H1 (cell line): ENCODE measurements around the gene PDGFD. TPM values are rescaled to one million over a fixed set of nuclear protein-coding genes. Genes with fewer than 3 reads are reported as not detected.

Source experiments
- CTCF ChIA-PET: fragments of 300-600 bp; sonication (Branson Sonifier 250); formaldehyde crosslinking; loops from one replicate; lab custom pipeline; 2021; ENCODE audit not compliant: partially characterized antibody; lab: Charles Lee
- POLR2A ChIA-PET: fragments of 300-600 bp; sonication (Branson Sonifier 250); formaldehyde crosslinking; loops from one replicate; lab custom pipeline; 2021; ENCODE audit warnings: inconsistent platforms; ENCODE audit not compliant: partially characterized antibody; lab: Charles Lee
- DNase-seq, 2 experiments: peaks; one replicate each; pipeline versions ENCODE4 v3.0.0 to v3.0.0-alpha.2; 2010 to 2022; ENCODE audit warnings: low spot score in 2 of 2, low read depth in 1 of 2, mixed read lengths in 1 of 2
- FAIRE-seq: peaks from 2 replicates; lab custom pipeline; 2011; peaks lifted over from hg19 to GRCh38; lab: Jason Lieb, UNC
- H2AFZ ChIP-seq: 2 replicates; pipeline ENCODE4 v1.8.1; 2012; ENCODE audit warnings: low read length, inconsistent platforms
- H2AK5ac ChIP-seq: 2 replicates; pipeline ENCODE4 v1.6.1; 2013; ENCODE audit warnings: low read depth, low read length
- H2BK120ac ChIP-seq: replicated peaks from 2 replicates; pipeline ENCODE3; 2013; ENCODE audit warnings: low read depth, low read length, inconsistent platforms
- H2BK12ac ChIP-seq: 2 replicates; pipeline ENCODE4 v1.6.1; 2013; ENCODE audit warnings: low read depth, low read length
- H2BK15ac ChIP-seq: 2 replicates; pipeline ENCODE4 v1.6.1; 2013; ENCODE audit warnings: low read length
- H2BK20ac ChIP-seq: 2 replicates; pipeline ENCODE4 v1.6.1; 2013; ENCODE audit warnings: low read length
- H2BK5ac ChIP-seq: 2 replicates; pipeline ENCODE4 v1.6.1; 2013; ENCODE audit warnings: low read depth, low read length
- H3K14ac ChIP-seq: 2 replicates; pipeline ENCODE4 v1.6.1; 2013; ENCODE audit warnings: inconsistent platforms; ENCODE audit not compliant: insufficient read length
- H3K18ac ChIP-seq: 2 replicates; pipeline ENCODE4 v1.6.1; 2013; ENCODE audit warnings: low read length; ENCODE audit errors: extremely low read depth
- H3K23ac ChIP-seq: 2 replicates; pipeline ENCODE4 v1.6.1; 2013; ENCODE audit warnings: inconsistent platforms; ENCODE audit not compliant: insufficient read length
- H3K23me2 ChIP-seq: 2 replicates; pipeline ENCODE4 v1.6.1; 2013; ENCODE audit warnings: low read depth, low read length
- H3K27ac ChIP-seq: 2 replicates; pipeline ENCODE4 v1.6.1; 2011; ENCODE audit warnings: low read depth, low read length, inconsistent platforms
- H3K27me3 ChIP-seq, 4 experiments: replicated peaks in 1 of 4; 1 replicate in 1 of 4; 2 replicates in 3 of 4; pipeline versions ENCODE4 v1.6.1 to v1.8.1; 2011 to 2013; ENCODE audit warnings: low read length in 3 of 4, mild to moderate bottlenecking in 3 of 4, inconsistent platforms in 2 of 4, mixed read lengths in 2 of 4, moderate library complexity in 1 of 4; ENCODE audit not compliant: control insufficient read depth in 3 of 4, insufficient read depth in 3 of 4; ENCODE audit errors: extremely low read depth in 1 of 4
- H3K36me3 ChIP-seq, 4 experiments: 2 replicates each; pipeline versions ENCODE4 v1.6.1 to v1.8.1; 2011 to 2013; ENCODE audit warnings: mild to moderate bottlenecking in 4 of 4, low read length in 3 of 4, moderate library complexity in 2 of 4, control low read depth in 1 of 4, inconsistent platforms in 1 of 4; ENCODE audit not compliant: insufficient read depth in 4 of 4, control insufficient read depth in 2 of 4
- H3K4ac ChIP-seq: replicated peaks from 2 replicates; pipeline ENCODE3; 2013; ENCODE audit warnings: low read length, low read depth, mixed read lengths, inconsistent platforms; ENCODE audit not compliant: insufficient read length
- H3K4me1 ChIP-seq, 4 experiments: replicated peaks in 1 of 4; 1 replicate in 1 of 4; 2 replicates in 3 of 4; pipeline versions ENCODE4 v1.6.1 to v1.8.1; 2011 to 2013; ENCODE audit warnings: low read length in 3 of 4, inconsistent platforms in 2 of 4, mixed read lengths in 1 of 4; ENCODE audit not compliant: insufficient read depth in 4 of 4, control insufficient read depth in 3 of 4
- H3K4me2 ChIP-seq, 2 experiments: 2 replicates each; pipeline versions ENCODE4 v1.6.1 to v1.8.1; 2011 to 2013; ENCODE audit warnings: low read depth in 2 of 2, low read length in 2 of 2, control low read depth in 1 of 2, inconsistent platforms in 1 of 2, mild to moderate bottlenecking in 1 of 2; ENCODE audit not compliant: insufficient read depth in 1 of 2
- H3K4me3 ChIP-seq, 4 experiments: fragments of 200-600, 300-600 bp in 1 of 4; sonication (generic), shearing (Covaris generic), sonication (Bioruptor Twin) in 1 of 4; 2 replicates each; pipeline versions ENCODE4 v1.5.1 to v1.8.1; 2011 to 2016; ENCODE audit warnings: low read length in 4 of 4, low read depth in 3 of 4, control low read depth in 2 of 4, inconsistent platforms in 2 of 4, mild to moderate bottlenecking in 2 of 4, mixed read lengths in 1 of 4, moderate library complexity in 1 of 4; ENCODE audit not compliant: insufficient read depth in 2 of 4; ENCODE audit errors: extremely low read depth in 1 of 4
- H3K56ac ChIP-seq: replicated peaks from 2 replicates; pipeline ENCODE3; 2013; ENCODE audit warnings: low read depth, mild to moderate bottlenecking, mixed read lengths, low read length, inconsistent platforms; ENCODE audit not compliant: insufficient read length
- H3K79me1 ChIP-seq: 2 replicates; pipeline ENCODE4 v1.6.1; 2013; ENCODE audit warnings: low read depth, low read length, control low read depth
- H3K79me2 ChIP-seq, 2 experiments: 2 replicates each; pipeline versions ENCODE4 v1.6.1 to v1.8.1; 2012 to 2013; ENCODE audit warnings: low read length in 2 of 2, mild to moderate bottlenecking in 2 of 2, inconsistent platforms in 1 of 2; ENCODE audit not compliant: insufficient read depth in 2 of 2, control insufficient read depth in 1 of 2
- H3K9ac ChIP-seq, 4 experiments: replicated peaks in 1 of 4; 1 replicate in 1 of 4; 2 replicates in 3 of 4; pipeline versions ENCODE4 v1.6.1 to v1.8.1; 2011 to 2013; ENCODE audit warnings: low read depth in 3 of 4, low read length in 3 of 4, control low read depth in 2 of 4, mild to moderate bottlenecking in 2 of 4, moderate library complexity in 2 of 4, inconsistent platforms in 1 of 4; ENCODE audit errors: extremely low read depth in 1 of 4
- H3K9me3 ChIP-seq, 2 experiments: 2 replicates each; pipeline versions ENCODE4 v1.6.1 to v1.8.1; 2012 to 2013; ENCODE audit warnings: mild to moderate bottlenecking in 2 of 2, moderate library complexity in 2 of 2, control low read depth in 1 of 2, inconsistent platforms in 1 of 2, low read depth in 1 of 2, low read length in 1 of 2, mixed read lengths in 1 of 2; ENCODE audit not compliant: insufficient read depth in 2 of 2
- H4K20me1 ChIP-seq, 2 experiments: replicated peaks in 1 of 2; 2 replicates each; pipeline versions ENCODE3 to v1.8.1; 2011 to 2013; ENCODE audit warnings: inconsistent platforms in 2 of 2, low read length in 2 of 2, mild to moderate bottlenecking in 1 of 2; ENCODE audit not compliant: insufficient read depth in 2 of 2, control insufficient read depth in 1 of 2
- H4K5ac ChIP-seq: 2 replicates; pipeline ENCODE4 v1.6.1; 2013; ENCODE audit warnings: low read length, low read depth, mixed read lengths, inconsistent platforms; ENCODE audit not compliant: insufficient read length
- H4K8ac ChIP-seq: 2 replicates; pipeline ENCODE4 v1.8.0; 2013; ENCODE audit warnings: mild to moderate bottlenecking, moderate library complexity, low read length, inconsistent platforms; ENCODE audit not compliant: insufficient read depth; ENCODE audit errors: extremely low read depth
- H4K91ac ChIP-seq: replicated peaks from 2 replicates; pipeline ENCODE3; 2013; ENCODE audit warnings: low read length, mixed read lengths, inconsistent platforms; ENCODE audit not compliant: insufficient read length
- BACH1 ChIP-seq: IDR thresholded peaks from 2 replicates; pipeline ENCODE4 v1.6.1; 2012; ENCODE audit warnings: low read length, improper control_type of control experiment
- BRCA1 ChIP-seq: IDR thresholded peaks from 2 replicates; pipeline ENCODE4 v1.6.1; 2012; ENCODE audit warnings: low read depth, low read length, improper control_type of control experiment
- GABPA ChIP-seq: IDR thresholded peaks from 2 replicates; pipeline ENCODE4 v1.6.1; 2011; ENCODE audit warnings: mild to moderate bottlenecking, low read length, moderate library complexity, borderline replicate concordance; ENCODE audit not compliant: insufficient read depth
- HDAC6 ChIP-seq: IDR thresholded peaks from one replicate; pipeline ENCODE4 v1.7.1; 2012; ENCODE audit warnings: low read depth, mild to moderate bottlenecking, inconsistent platforms, low read length, moderate library complexity
- KDM1A ChIP-seq: fragments of 200-600, 300-600 bp; sonication (generic); IDR thresholded peaks from 2 replicates; pipeline ENCODE4 v1.7.1; 2016; ENCODE audit warnings: mild to moderate bottlenecking, low read length, borderline replicate concordance
- POU5F1 ChIP-seq: IDR thresholded peaks from 2 replicates; pipeline ENCODE4 v1.6.1; 2011; ENCODE audit warnings: low read depth, mild to moderate bottlenecking, low read length, moderate library complexity
- RNF2 ChIP-seq: fragments of 200-900, 300-1000 bp; sonication (generic); IDR thresholded peaks from 2 replicates; pipeline ENCODE4 v1.7.1; 2016; ENCODE audit warnings: borderline replicate concordance, low read depth, mild to moderate bottlenecking, antibody characterized with exemption, low read length; ENCODE audit not compliant: poor library complexity, severe bottlenecking; ENCODE audit errors: missing control alignments
- SAP30 ChIP-seq: fragments of 300-600 bp; sonication (generic); IDR thresholded peaks from 2 replicates; pipeline ENCODE4 v1.7.1; 2012; ENCODE audit warnings: low read length, moderate library complexity, mild to moderate bottlenecking, inconsistent platforms; ENCODE audit not compliant: insufficient read depth, insufficient replicate concordance
- SIN3A ChIP-seq, 2 experiments: IDR thresholded peaks in 1 of 2; conservative IDR thresholded peaks in 1 of 2; 2 replicates each; pipeline ENCODE4 v1.6.1; 2011 to 2012; ENCODE audit warnings: low read length in 2 of 2, improper control_type of control experiment in 1 of 2, low read depth in 1 of 2, mild to moderate bottlenecking in 1 of 2
- SIRT6 ChIP-seq: IDR thresholded peaks from one replicate; pipeline ENCODE4 v1.7.1; 2012; ENCODE audit warnings: low read length, inconsistent platforms
- SP1 ChIP-seq: IDR thresholded peaks from 2 replicates; pipeline ENCODE4 v1.6.1; 2011; ENCODE audit warnings: low read depth, low read length
- SUZ12 ChIP-seq: fragments of 200-600 bp; sonication (generic); IDR thresholded peaks from 2 replicates; pipeline ENCODE4 v1.6.1; 2012; ENCODE audit warnings: mild to moderate bottlenecking, inconsistent platforms, low read length, moderate library complexity, mixed read lengths
- YY1 ChIP-seq: IDR thresholded peaks from 2 replicates; pipeline ENCODE4 v1.6.1; 2011; ENCODE audit warnings: low read depth, mild to moderate bottlenecking, low read length
- WGBS, 2 experiments: shearing (Covaris generic) in 1 of 2; methylation state at CpG; one replicate each; pipeline versions ENCODE4 v1.1.6 to v1.1.7; 2013 to 2015; ENCODE audit warnings: low lambda C conversion rate in 2 of 2, mixed read lengths in 2 of 2, inconsistent platforms in 1 of 2, low coverage in 1 of 2, missing lambda C conversion rate in 1 of 2; ENCODE audit not compliant: insufficient replicate concordance in 2 of 2, insufficient coverage in 1 of 2, insufficient read length in 1 of 2; ENCODE audit errors: extremely low coverage in 1 of 2, missing lambda C conversion rate in 1 of 2; 5-methylcytosine and 5-hydroxymethylcytosine counted together
- polyA plus RNA-seq, 7 experiments: library from polyadenylated mRNA; depleted of rRNA in 3 of 7; stranded (reverse) in 5 of 7; unstranded in 2 of 7; fragments of >200 nt in 5 of 7; fragments of 200-250 nt in 2 of 7; gene quantifications; 1 replicate in 5 of 7; 2 replicates in 1 of 7; 4 replicates in 1 of 7; pipeline versions ENCODE4 v1.2.1 to v1.2.3, GENCODE V29; 2011 to 2013; ENCODE audit warnings: missing spikeins in 2 of 7, mixed read lengths in 2 of 7
- total RNA-seq: library from RNA; stranded (reverse); fragmentation: NEBNext Ultra II Directional; extraction: Animal tissue kit (Norgen Biotek cat#: 25700); gene quantifications from 2 replicates; pipeline ENCODE4 v1.2.1, GENCODE V29; 2021

Gene PDGFD
- total and polyA plus RNA-seq, 2 of the 8 experiments (the other 6 are each of a cell fraction or from before 2014, with no cell fraction given), result 1.1 to 3.9 TPM

DNA sequence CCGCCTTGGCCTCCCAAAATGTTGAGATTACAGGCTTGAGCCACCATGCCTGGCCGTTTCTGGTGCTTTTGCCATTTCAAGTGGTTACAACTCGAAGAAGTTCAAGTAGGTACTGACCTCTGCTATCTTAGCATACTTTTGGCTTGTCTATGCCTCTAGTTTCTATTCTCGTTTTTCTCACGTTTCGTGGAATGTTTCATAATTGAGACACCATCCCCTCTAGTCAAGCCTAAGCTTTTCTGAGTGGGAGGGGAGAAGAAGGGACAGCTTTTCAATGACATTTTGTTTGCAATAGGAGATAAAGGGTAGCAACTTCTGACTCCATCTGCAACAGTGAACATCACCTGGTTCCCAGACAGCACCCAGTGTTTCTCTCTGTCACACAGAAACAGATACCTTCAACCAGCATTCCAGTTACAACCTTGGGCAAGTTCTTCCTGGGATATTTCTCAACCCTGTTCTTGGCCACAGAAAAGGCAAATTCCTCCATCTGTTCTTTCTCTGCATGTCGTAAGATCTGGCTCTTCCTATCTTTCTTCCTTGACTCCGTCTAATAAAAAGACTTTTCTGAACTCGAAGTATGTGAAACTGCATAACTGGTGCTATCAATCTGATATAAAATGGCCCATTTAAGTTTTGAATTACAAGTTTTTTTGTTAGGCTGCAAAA, 102.0 kb downstream of the PDGFD start:
- 96% methylated on average over 9 of the region's 9 CpGs; no CpG with 5 or more reads in 1 of the 2 experiments for WGBS, 2 experiments
- FAIRE-seq, result no peak
- TF ChIP-seq SAP30, result no peak
- no peak for TF ChIP-seq RNF2
- no peak for TF ChIP-seq SP1
- TF ChIP-seq SUZ12, result no peak
- TF ChIP-seq POU5F1, result no peak
- no peak for TF ChIP-seq YY1
- TF ChIP-seq SIRT6, result no peak
- TF ChIP-seq BACH1, result no peak
- no peak for TF ChIP-seq GABPA
- no peak for TF ChIP-seq BRCA1
- no peak for TF ChIP-seq HDAC6
- no peak for TF ChIP-seq SIN3A (conservative IDR thresholded peaks at IDR 0.05 in 1 of 2, IDR thresholded peaks at IDR 0.05 in 1 of 2; ENCODE audit: low read depth in 1 of 2, low read length in 2 of 2)
- no peak for TF ChIP-seq KDM1A

More for the DNA sequence above, 102.0 kb downstream of the PDGFD start:
- Histone ChIP-seq H3K56ac (no peak overlapping the region), H4K5ac (no peak overlapping the region), H4K91ac (no peak overlapping the region), H3K18ac (no peak overlapping the region), H2BK20ac (no peak overlapping the region), H3K23ac (no peak overlapping the region), H3K9me3 (no peaks in the 10 kb centered on the region), H2AK5ac (no peak overlapping the region), H3K4me1 (0 out of 7 replicates have a peak, but pooled peaks cover 0 to 1% (median 0%) of the 10 kb centered on the region in 4 experiments), H3K9ac (no peak overlapping the region), H2BK5ac (no peak overlapping the region), H3K27me3 (no peaks in the 10 kb centered on the region), H3K79me2 (no peaks in the 10 kb centered on the region), H3K23me2 (no peaks in the 10 kb centered on the region), H3K36me3 (no peaks in the 10 kb centered on the region), H3K4me2 (no peak overlapping the region), H3K14ac (no peak overlapping the region), H3K27ac (no peak overlapping the region), H3K4ac (no peak overlapping the region), H3K4me3 (no peak overlapping the region), H2BK15ac (no peak overlapping the region), H2AFZ (no peak overlapping the region), H3K79me1 (no peaks in the 10 kb centered on the region), H4K20me1 (no peaks in the 10 kb centered on the region), H2BK12ac (no peak overlapping the region), H2BK120ac (no peak overlapping the region), H4K8ac (no peak overlapping the region)
- no peak for DNase-seq
- ChIA-PET POLR2A (no interaction called here), CTCF (no interaction called here)
